Upper lobe of left lung (tissue), 4 donors: ENCODE data around the gene HPSE2.

ENCODE experiments used
- CTCF ChIP-seq, 6 experiments: fragments of 450-650 bp in 4 of 6; fragments of 200-600 bp in 2 of 6; sonication (generic) in 2 of 6; IDR thresholded peaks; one replicate each; pipeline ENCODE4 v1.5.1; 2016 to 2019; ENCODE audit warnings: antibody characterized with exemption in 6 of 6
- EP300 ChIP-seq, 4 donors: sonication (generic); formaldehyde crosslinking; IDR thresholded peaks; one replicate each; pipeline ENCODE4 v1.5.1; 2017; ENCODE audit warnings: antibody characterized with exemption in 4 of 4, control low read depth in 2 of 4
- POLR2A ChIP-seq, 4 donors: fragments of 450-650 bp; IDR thresholded peaks; one replicate each; pipeline ENCODE4 v1.5.1; 2016 to 2017; ENCODE audit warnings: antibody characterized with exemption in 4 of 4, mild to moderate bottlenecking in 2 of 4
- POLR2AphosphoS5 ChIP-seq, 2 donors: sonication (generic); formaldehyde crosslinking; IDR thresholded peaks; one replicate each; pipeline ENCODE4 v1.5.1; 2017; ENCODE audit warnings: antibody characterized with exemption in 2 of 2

GRCh38 chr10:98696516-98696915 lies 539.1 kb downstream of the HPSE2 start:
- TF ChIP-seq CTCF (IDR thresholded peaks at IDR 0.05) (no peak), EP300 (IDR thresholded peaks at IDR 0.05) (no peak), POLR2A (IDR thresholded peaks at IDR 0.05) (no peak), POLR2AphosphoS5 (IDR thresholded peaks at IDR 0.05) (no peak)
